DOHH2 (cell line): ENCODE data around the gene FARP2.

Experiments used
- H3F3A ChIP-seq: fragments of 200-600 bp; sonication (generic), shearing (Covaris generic); 2 replicates; pipeline ENCODE4 v1.6.0; 2016; ENCODE audit warnings: antibody characterized with exemption, mild to moderate bottlenecking; ENCODE audit not compliant: control insufficient read depth, insufficient read depth
- H3K27ac ChIP-seq: fragments of 200-600 bp; sonication (generic); 2 replicates; pipeline ENCODE4 v1.5.1; 2014; ENCODE audit warnings: low read depth, mild to moderate bottlenecking, low read length, moderate library complexity
- H3K27me3 ChIP-seq: fragments of 200-600 bp; sonication (generic); 2 replicates; pipeline ENCODE4 v1.6.1; 2014; ENCODE audit warnings: mild to moderate bottlenecking, low read length, mixed read lengths; ENCODE audit not compliant: control insufficient read depth
- H3K36me3 ChIP-seq: fragments of 200-600 bp; sonication (generic); 2 replicates; pipeline ENCODE4 v1.6.1; 2014; ENCODE audit warnings: mild to moderate bottlenecking, low read length, moderate library complexity, mixed read lengths; ENCODE audit not compliant: control insufficient read depth
- H3K4me1 ChIP-seq: fragments of 200-600 bp; sonication (generic); 2 replicates; pipeline ENCODE4 v1.6.1; 2014; ENCODE audit warnings: mild to moderate bottlenecking, low read length, mixed read lengths; ENCODE audit not compliant: control insufficient read depth
- H3K4me2 ChIP-seq: fragments of 200-600 bp; sonication (generic); 2 replicates; pipeline ENCODE4 v1.6.0; 2014; ENCODE audit warnings: mild to moderate bottlenecking, low read length, moderate library complexity
- H3K4me3 ChIP-seq: fragments of 200-600 bp; sonication (generic); 2 replicates; pipeline ENCODE4 v1.5.1; 2014; ENCODE audit warnings: mild to moderate bottlenecking, low read length, mixed read lengths
- H3K79me2 ChIP-seq: fragments of 200-600 bp; sonication (generic); 2 replicates; pipeline ENCODE4 v1.6.1; 2014; ENCODE audit warnings: mild to moderate bottlenecking, low read length, mixed read lengths; ENCODE audit not compliant: control insufficient read depth
- H3K9me2 ChIP-seq: fragments of 200-600 bp; sonication (generic); replicated peaks from 2 replicates; pipeline ENCODE4 v1.6.1; 2014; ENCODE audit warnings: mild to moderate bottlenecking, low read length, mixed read lengths; ENCODE audit not compliant: control insufficient read depth
- H3K9me3 ChIP-seq: fragments of 200-600 bp; sonication (generic); 2 replicates; pipeline ENCODE4 v1.6.1; 2014; ENCODE audit warnings: antibody characterized with exemption, low read length, mixed read lengths; ENCODE audit not compliant: control insufficient read depth, insufficient read depth
- H4K20me1 ChIP-seq: fragments of 200-600 bp; sonication (generic); 2 replicates; pipeline ENCODE4 v1.6.0; 2014; ENCODE audit warnings: low read depth, mild to moderate bottlenecking, antibody characterized with exemption, low read length, moderate library complexity; ENCODE audit not compliant: control insufficient read depth, insufficient read depth
- CTCF ChIP-seq: fragments of 200-600 bp; sonication (generic); IDR thresholded peaks from one replicate; pipeline ENCODE4 v1.5.1; 2014; ENCODE audit warnings: antibody characterized with exemption, mild to moderate bottlenecking, low read depth, low read length; ENCODE audit not compliant: poor library complexity, severe bottlenecking
- EZH2phosphoT487 ChIP-seq: fragments of 200-600 bp; sonication (generic); IDR thresholded peaks from 2 replicates; pipeline ENCODE4 v1.6.1; 2017; ENCODE audit warnings: borderline replicate concordance, mild to moderate bottlenecking, antibody characterized with exemption, low read length, moderate library complexity, mixed read lengths

Gene FARP2

GRCh38 chr2:241500431-241500975 is 144.4 kb downstream of the FARP2 start:
- H3K36me3 ChIP-seq, result peaks cover 42% of the 10 kb centered on the region
- no peaks in the 10 kb centered on the region for H3K27me3 ChIP-seq
- no peak overlapping the region for H3K4me2 ChIP-seq
- no peaks in the 10 kb centered on the region for H3F3A ChIP-seq
- no peaks in the 10 kb centered on the region for H3K9me2 ChIP-seq
- H3K4me3 ChIP-seq, result no peak overlapping the region
- no peaks in the 10 kb centered on the region for H3K9me3 ChIP-seq
- peaks cover under 1% of the 10 kb centered on the region; the same call in 1 of the 2 replicates for H4K20me1 ChIP-seq
- peaks cover 34% of the 10 kb centered on the region for H3K79me2 ChIP-seq
- no peak overlapping the region for H3K27ac ChIP-seq
- TF ChIP-seq EZH2phosphoT487 (no peak), CTCF (no peak)
- H3K4me1 ChIP-seq, result no peaks in the 10 kb centered on the region

GRCh38 chr2:241501099-241501541 is 145.0 kb downstream of the FARP2 start:
- no peak for TF ChIP-seq CTCF
- TF ChIP-seq EZH2phosphoT487, result no peak
- Histone ChIP-seq H3K4me1 (no peaks in the 10 kb centered on the region; the same call in 1 of the 2 replicates), H3K4me2 (no peak overlapping the region), H3K27ac (no peak overlapping the region), H3K4me3 (no peak overlapping the region), H3K9me2 (no peaks in the 10 kb centered on the region), H3K79me2 (peaks cover 40% of the 10 kb centered on the region), H3K27me3 (no peaks in the 10 kb centered on the region), H3K9me3 (no peaks in the 10 kb centered on the region), H3K36me3 (peaks cover 36% of the 10 kb centered on the region), H3F3A (no peaks in the 10 kb centered on the region), H4K20me1 (peaks cover 6% of the 10 kb centered on the region; the same call in 1 of the 2 replicates)

GRCh38 chr2:241501551-241501950 is 145.5 kb downstream of the FARP2 start:
- Histone ChIP-seq H3K27ac (no peak overlapping the region), H4K20me1 (peaks cover 6% of the 10 kb centered on the region; the same call in 1 of the 2 replicates), H3K27me3 (no peaks in the 10 kb centered on the region), H3K9me3 (no peaks in the 10 kb centered on the region), H3F3A (no peaks in the 10 kb centered on the region), H3K9me2 (no peaks in the 10 kb centered on the region), H3K4me2 (no peak overlapping the region), H3K4me3 (no peak overlapping the region), H3K4me1 (no peaks in the 10 kb centered on the region; the same call in 1 of the 2 replicates), H3K36me3 (peaks cover 31% of the 10 kb centered on the region), H3K79me2 (peaks cover 45% of the 10 kb centered on the region)
- TF ChIP-seq CTCF (no peak), EZH2phosphoT487 (no peak)
